Fibroblast of lung (primary cell): Measurements from ENCODE around the gene KIAA1549.

Source experiments
- CTCF ChIP-seq, 2 donors: IDR thresholded peaks in 1 of 2; conservative IDR thresholded peaks in 1 of 2; 1 replicate in 1 of 2; 2 replicates in 1 of 2; pipeline ENCODE4 v1.5.1; 2011 to 2012; ENCODE audit warnings: low read length in 2 of 2, control low read depth in 1 of 2, inconsistent platforms in 1 of 2, low read depth in 1 of 2, mild to moderate bottlenecking in 1 of 2
- EZH2 ChIP-seq: IDR thresholded peaks from 2 replicates; pipeline ENCODE4 v1.5.1; 2012; ENCODE audit warnings: low read length, control low read depth, mild to moderate bottlenecking; ENCODE audit errors: missing control alignments

- TF ChIP-seq EZH2 (no peak), CTCF (conservative IDR thresholded peaks at IDR 0.05 in 1 of 2, IDR thresholded peaks at IDR 0.05 in 1 of 2; ENCODE audit: low read depth in 1 of 2, low read length in 2 of 2) (no peak)
These were observed 114.8 kb downstream of the KIAA1549 start for GRCh38 chr7:138866353-138866752.
